ENCODE data around the gene E4F1. TPM values are rescaled to one million over a fixed set of nuclear protein-coding genes. Genes with fewer than 3 reads are reported as not detected.
A peak's percentile ranks its signal among the peaks of the same experiment; 100 is the strongest.
"Not testable (repeated sequence)": the region's sequence is repeated elsewhere in the genome, so short reads cannot be mapped to it uniquely, and the experiment has no call there.

Gene E4F1
- total RNA-seq, 2 experiments from 2014 or later: 33.8 to 34.3 TPM

DNA sequence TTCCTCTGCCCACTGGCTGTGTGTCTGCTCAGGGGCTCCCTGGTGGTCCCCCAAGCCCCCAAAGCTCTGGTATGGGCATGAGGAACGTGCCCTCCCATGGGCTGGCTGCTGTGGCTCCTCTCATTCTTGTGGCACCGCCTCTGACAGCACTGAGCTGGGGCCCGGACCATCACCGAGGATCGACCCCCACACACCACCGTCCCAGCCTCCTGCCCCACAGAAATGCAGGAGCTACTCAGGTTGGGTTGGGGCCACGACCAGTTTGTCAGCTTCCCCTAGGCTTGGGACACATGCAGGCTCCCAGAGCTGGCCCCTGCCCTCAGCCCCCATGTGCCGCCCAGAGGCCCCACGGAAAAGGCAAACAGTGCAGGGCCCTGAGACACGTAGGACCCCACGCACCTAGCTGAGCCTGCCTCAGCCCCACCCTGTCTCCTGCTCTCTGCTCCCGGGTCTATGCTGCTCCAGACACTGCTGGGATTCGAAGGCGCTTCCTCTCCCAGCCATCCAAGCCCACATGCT is 23.7 kb upstream of the E4F1 start:
- H3K27me3 Mint-ChIP-seq (ENCODE audit: low read depth): peaks cover 42% of the 10 kb centered on the region
- no peak for ATAC-seq
- POLR2A ChIA-PET: interaction anchor here (1.2 kb wide), 1 partner anchor 15 kb away, joined by 3 read pairs; the partner anchor contains the start of gene PGP
- DNase-seq: no peak
- no peaks in the 10 kb centered on the region for H3K9me3 Mint-ChIP-seq (ENCODE audit: insufficient read depth)
- H3K4me3 Mint-ChIP-seq: no peak overlapping the region
- no peak overlapping the region for H3K27ac Mint-ChIP-seq
- CTCF ChIA-PET: no interaction called here
- no peaks in the 10 kb centered on the region for H3K36me3 Mint-ChIP-seq (ENCODE audit: low read depth)
- H3K4me1 Mint-ChIP-seq (ENCODE audit: low read depth): peaks cover 7% of the 10 kb centered on the region

DNA sequence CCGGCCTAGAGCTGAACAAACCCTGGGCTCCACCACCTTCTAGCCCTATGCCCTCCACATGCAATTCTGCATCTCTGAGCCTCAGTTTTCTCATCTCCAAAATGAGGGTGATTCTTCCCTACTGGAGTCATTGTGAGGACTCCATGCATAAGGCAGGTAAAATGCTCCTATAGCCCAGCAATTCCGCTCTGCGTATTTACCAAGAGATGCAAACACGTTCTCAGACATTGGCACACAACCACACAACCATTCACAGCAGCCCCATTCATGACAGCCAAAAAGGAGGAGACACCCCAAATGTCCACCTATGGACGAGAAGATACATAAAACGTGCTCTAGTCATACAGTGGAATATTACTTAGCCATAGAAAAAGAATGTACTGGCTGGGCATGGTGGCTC is 23.1 kb upstream of the E4F1 start:
- ATAC-seq (no peak), DNase-seq (no peak)
- Mint-ChIP-seq H3K4me3 (no peak overlapping the region), H3K27ac (no peak overlapping the region), H3K9me3 (ENCODE audit: insufficient read depth) (no peaks in the 10 kb centered on the region), H3K36me3 (ENCODE audit: low read depth) (no peaks in the 10 kb centered on the region), H3K27me3 (ENCODE audit: low read depth) (peaks cover 37% of the 10 kb centered on the region), H3K4me1 (ENCODE audit: low read depth) (peaks cover 7% of the 10 kb centered on the region)
- ChIA-PET POLR2A (interaction anchor here (1.2 kb wide), 1 partner anchor 14 kb away, joined by 3 read pairs; the partner anchor contains the start of gene PGP), CTCF (no interaction called here)

DNA sequence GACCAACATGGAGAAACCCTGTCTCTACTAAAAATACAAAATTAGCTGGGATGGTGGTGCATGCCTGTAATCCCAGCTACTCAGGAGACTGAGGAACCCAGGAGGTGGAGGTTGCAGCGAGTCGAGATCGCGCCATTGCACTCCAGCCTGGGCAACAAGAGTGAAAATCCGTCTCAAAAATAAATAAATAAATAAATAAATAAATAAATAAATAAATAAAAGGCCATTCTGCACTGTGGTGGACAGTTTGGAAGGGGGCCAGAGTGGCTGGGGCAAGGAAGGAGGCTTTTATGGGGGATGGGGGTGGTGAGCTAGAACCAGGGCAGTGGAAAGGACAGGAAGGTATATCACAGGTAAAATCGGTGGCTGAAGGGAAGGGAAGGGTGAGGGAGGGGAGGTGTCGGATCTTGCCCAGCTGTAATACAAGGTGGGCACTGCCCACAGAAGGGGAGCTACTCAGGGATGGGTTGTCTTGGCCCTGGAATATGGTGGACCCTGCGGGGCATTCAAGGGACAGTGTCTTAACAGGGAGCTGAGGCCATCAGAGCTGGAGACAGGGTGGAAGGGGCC is 20.2 kb upstream of the E4F1 start:
- ChIA-PET CTCF (interaction anchor here (1.0 kb wide), 1 partner anchor 8 kb away, joined by 3 read pairs; no protein-coding TSS in a partner anchor), POLR2A (interaction anchor here (1.0 kb wide), 1 partner anchor 48 kb away, joined by 3 read pairs; the partner anchor contains the start of gene TRAF7)
- Mint-ChIP-seq H3K27me3 (ENCODE audit: low read depth) (peaks cover 20% of the 10 kb centered on the region), H3K4me3 (peak overlapping the region; percentile 2), H3K36me3 (ENCODE audit: low read depth) (peaks cover 15% of the 10 kb centered on the region), H3K4me1 (ENCODE audit: low read depth) (peaks cover 24% of the 10 kb centered on the region)
- DNase-seq; H3K27ac Mint-ChIP-seq; H3K9me3 Mint-ChIP-seq (ENCODE audit: insufficient read depth); ATAC-seq: not testable (repeated sequence)

DNA sequence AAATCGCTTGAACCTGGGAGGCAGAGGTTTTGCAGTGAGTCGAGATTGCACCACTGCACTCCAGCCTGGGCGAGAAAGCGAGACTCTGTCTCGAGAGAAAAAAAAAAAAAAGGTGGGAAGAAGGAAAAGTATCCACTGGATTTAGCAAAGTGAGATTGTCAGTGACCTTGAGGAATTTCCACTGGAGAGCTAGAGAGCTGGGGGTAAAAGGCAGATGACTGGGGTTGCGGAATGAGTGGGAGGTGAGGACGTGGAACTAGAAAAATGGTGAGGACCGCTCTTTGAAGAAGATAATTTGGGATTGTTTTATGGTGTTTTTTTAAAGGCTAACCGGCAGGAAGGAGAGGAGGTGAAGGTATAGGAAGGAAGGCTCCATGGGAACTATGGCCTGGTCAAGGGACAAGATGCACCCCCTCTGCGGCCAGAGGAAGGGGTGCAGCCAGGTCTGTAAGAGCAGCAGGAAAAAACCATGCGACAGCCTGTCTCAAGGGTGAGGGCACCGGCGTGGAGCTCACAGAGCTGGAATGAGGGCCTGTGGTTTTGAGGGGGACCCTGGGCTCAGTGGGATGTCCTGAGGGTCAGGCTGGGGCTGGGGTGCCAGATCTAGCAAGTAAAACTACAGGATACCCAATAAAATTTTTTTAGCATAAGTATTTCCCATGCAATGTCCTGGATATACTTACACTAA is 18.8 kb upstream of the E4F1 start:
- no peak for DNase-seq
- no peak for ATAC-seq
- CTCF ChIA-PET: interaction anchor here (2.1 kb wide), 1 partner anchor 10 kb away, joined by 6 read pairs; the partner anchor contains the start of gene PGP

DNA sequence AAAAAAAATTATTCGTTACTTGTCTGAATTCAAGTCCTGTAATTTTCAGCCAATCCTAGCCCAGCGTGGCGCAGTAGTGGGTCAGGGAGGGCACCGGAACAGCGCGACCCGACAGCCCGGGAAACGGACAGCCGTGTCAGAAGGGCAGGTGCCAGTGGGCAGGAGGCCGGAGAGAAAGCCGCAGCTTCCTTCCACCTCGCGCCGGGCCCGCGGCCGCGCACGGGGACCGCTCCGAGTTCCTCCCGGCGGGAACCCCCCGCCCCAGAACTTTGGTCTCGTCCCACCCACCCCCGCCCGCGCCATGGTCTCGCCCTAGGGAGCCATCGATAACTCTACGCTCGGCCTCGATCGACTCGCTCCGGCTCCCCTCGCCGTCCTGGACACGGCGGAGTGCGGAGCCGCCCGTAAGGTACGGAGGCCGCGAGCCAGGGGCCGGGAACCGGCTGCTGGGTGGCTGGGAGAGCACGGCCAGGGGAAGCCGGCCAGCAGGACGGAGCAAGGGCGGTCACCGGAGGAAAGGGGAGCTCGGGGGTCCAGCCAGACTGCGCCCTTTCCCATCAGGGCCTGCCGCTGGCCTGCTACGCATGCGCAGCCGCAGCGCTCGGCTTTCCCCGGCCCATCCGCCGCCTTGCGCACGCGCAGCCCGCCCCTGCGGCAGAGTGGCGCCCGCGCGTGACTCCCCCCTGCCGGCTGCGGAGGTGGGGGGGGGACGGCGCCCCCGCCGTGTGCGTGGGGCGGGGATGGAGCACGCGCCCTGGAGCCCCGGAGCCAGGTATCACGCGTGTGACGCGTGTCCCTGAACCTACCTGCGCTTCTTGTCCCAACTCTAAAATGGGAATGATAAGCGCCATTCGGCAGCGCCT is 18.1 kb upstream of the E4F1 start, which contains the start of gene MLST8:
Gene MLST8 (plus strand): TSS at position 351 of the 863 bp plus-strand sequence. CDS start 632 bp downstream, outside the sequence.
- peak; percentile 79 for ATAC-seq
- Mint-ChIP-seq H3K4me3 (peak within 1 kb of the TSS; percentile 86), H3K27me3 (ENCODE audit: low read depth) (peaks cover 9% of the 10 kb centered on the region), H3K27ac (peak within 1 kb of the TSS; percentile 85), H3K36me3 (ENCODE audit: low read depth) (peaks cover 17% of the 10 kb centered on the region), H3K4me1 (ENCODE audit: low read depth) (peaks cover 24% of the 10 kb centered on the region), H3K9me3 (ENCODE audit: insufficient read depth) (no peaks in the 10 kb centered on the region)
- peak; percentile 90 for DNase-seq
- ChIA-PET CTCF (interaction anchor here (1.1 to 2.1 kb wide), 3 partner anchors 9 to 50 kb away, joined by 3 to 6 read pairs (median 5); partner anchors contain the start of genes ECI1, PGP and TRAF7), POLR2A (interaction anchor here (0.7 to 2.0 kb wide), 5 partner anchors 9 to 240 kb away, joined by 3 to 9 read pairs (median 4); partner anchors contain the start of genes ECI1, PGP, RPS2 and TRAF7)

More for the DNA sequence above, 18.8 kb upstream of the E4F1 start:
- no peaks in the 10 kb centered on the region for H3K9me3 Mint-ChIP-seq (ENCODE audit: insufficient read depth)
- peak overlapping the region; percentile 81 for H3K27ac Mint-ChIP-seq
- peaks cover 10% of the 10 kb centered on the region for H3K27me3 Mint-ChIP-seq (ENCODE audit: low read depth)
- peaks cover 16% of the 10 kb centered on the region for H3K36me3 Mint-ChIP-seq (ENCODE audit: low read depth)
- peaks cover 24% of the 10 kb centered on the region for H3K4me1 Mint-ChIP-seq (ENCODE audit: low read depth)
- POLR2A ChIA-PET: interaction anchor here (0.7 to 1.6 kb wide), 4 partner anchors 10 to 240 kb away, joined by 3 to 4 read pairs (median 3); partner anchors contain the start of genes ECI1, PGP and RPS2
- peak overlapping the region; percentile 78 for H3K4me3 Mint-ChIP-seq

DNA sequence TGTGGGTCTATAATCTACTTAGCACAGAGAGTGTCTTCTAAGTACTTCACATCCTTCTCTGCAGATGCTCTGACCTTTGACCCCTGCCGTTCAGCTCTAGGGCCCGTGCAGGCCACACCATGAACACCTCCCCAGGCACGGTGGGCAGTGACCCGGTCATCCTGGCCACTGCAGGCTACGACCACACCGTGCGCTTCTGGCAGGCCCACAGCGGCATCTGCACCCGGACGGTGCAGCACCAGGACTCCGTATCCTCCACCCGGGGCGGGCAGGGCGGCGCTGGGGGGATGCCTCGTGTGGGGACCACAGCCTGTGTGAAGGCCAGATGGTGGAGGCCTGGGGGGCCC is 17.5 kb upstream of the E4F1 start:
- POLR2A ChIA-PET: interaction anchor here (0.5 to 2.0 kb wide), 6 partner anchors 8 to 262 kb away, joined by 3 to 9 read pairs (median 4); partner anchors contain the start of genes ECI1, PGP, RPS2 and TRAF7
- no peak for DNase-seq
- H3K36me3 Mint-ChIP-seq (ENCODE audit: low read depth): peaks cover 18% of the 10 kb centered on the region
- no peaks in the 10 kb centered on the region for H3K9me3 Mint-ChIP-seq (ENCODE audit: insufficient read depth)
- H3K4me3 Mint-ChIP-seq: peak overlapping the region; percentile 86
- peaks cover 24% of the 10 kb centered on the region for H3K4me1 Mint-ChIP-seq (ENCODE audit: low read depth)
- H3K27ac Mint-ChIP-seq: peak overlapping the region; percentile 84
- peaks cover 5% of the 10 kb centered on the region for H3K27me3 Mint-ChIP-seq (ENCODE audit: low read depth)
- peak; percentile 12 for ATAC-seq
- CTCF ChIA-PET: interaction anchor here (1.1 to 2.1 kb wide), 3 partner anchors 9 to 51 kb away, joined by 3 to 6 read pairs (median 5); partner anchors contain the start of genes ECI1, PGP and TRAF7

DNA sequence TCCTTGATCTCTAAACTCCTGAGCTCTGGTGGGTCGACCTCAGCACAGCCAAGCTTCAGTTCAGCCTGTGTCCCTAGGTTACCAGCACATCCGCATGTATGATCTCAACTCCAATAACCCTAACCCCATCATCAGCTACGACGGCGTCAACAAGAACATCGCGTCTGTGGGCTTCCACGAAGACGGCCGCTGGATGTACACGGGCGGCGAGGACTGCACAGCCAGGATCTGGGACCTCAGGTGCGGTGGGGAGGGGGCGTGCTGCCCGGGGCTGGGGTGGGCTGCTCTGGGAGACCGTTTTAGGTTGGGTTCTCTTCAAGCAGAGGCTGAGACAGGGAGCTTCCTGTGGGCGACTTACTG is 17.0 kb upstream of the E4F1 start:
- Mint-ChIP-seq H3K4me1 (ENCODE audit: low read depth) (peaks cover 25% of the 10 kb centered on the region), H3K4me3 (peak overlapping the region; percentile 86), H3K27ac (peak overlapping the region; percentile 84), H3K36me3 (ENCODE audit: low read depth) (peaks cover 18% of the 10 kb centered on the region), H3K27me3 (ENCODE audit: low read depth) (peaks cover 5% of the 10 kb centered on the region), H3K9me3 (ENCODE audit: insufficient read depth) (no peaks in the 10 kb centered on the region)
- ATAC-seq (no peak), DNase-seq (no peak)
- ChIA-PET POLR2A (interaction anchor here (0.5 to 2.0 kb wide), 3 partner anchors 52 to 262 kb away, joined by 3 to 9 read pairs (median 3); partner anchors contain the start of gene TRAF7), CTCF (interaction anchor here (1.4 to 2.1 kb wide), 2 partner anchors 8 to 51 kb away, joined by 3 to 6 read pairs; partner anchors contain the start of genes PGP and TRAF7)

DNA sequence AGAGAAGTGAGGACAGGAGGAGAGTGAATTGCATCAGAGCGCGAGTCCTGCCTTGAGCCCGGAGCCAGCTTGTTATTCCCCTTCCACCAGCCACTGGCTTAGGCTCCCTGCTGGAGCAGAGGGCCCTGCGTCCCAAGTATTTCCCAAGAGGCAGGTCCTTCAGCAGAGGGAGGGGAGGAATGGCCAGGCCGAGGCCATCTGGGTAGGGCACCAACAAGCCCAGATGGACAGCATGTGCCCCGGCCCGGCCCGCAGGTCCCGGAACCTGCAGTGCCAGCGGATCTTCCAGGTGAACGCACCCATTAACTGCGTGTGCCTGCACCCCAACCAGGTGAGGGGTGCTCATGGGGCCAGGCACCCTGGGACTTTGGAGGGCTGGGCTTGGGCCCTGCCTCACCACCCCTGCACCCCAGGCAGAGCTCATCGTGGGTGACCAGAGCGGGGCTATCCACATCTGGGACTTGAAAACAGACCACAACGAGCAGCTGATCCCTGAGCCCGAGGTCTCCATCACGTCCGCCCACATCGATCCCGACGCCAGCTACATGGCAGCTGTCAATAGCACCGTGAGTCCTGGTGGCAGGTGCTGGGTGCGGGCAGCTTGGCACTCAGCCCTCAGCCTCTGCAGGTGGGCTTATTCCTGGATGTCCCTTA is 16.5 kb upstream of the E4F1 start:
- CTCF ChIA-PET: interaction anchor here (1.4 to 2.1 kb wide), 2 partner anchors 8 to 51 kb away, joined by 3 to 6 read pairs; partner anchors contain the start of genes PGP and TRAF7
- H3K4me3 Mint-ChIP-seq: peak overlapping the region; percentile 86
- POLR2A ChIA-PET: interaction anchor here (0.5 to 2.0 kb wide), 4 partner anchors 52 to 307 kb away, joined by 3 to 9 read pairs (median 3); partner anchors contain the start of gene TRAF7

DNA sequence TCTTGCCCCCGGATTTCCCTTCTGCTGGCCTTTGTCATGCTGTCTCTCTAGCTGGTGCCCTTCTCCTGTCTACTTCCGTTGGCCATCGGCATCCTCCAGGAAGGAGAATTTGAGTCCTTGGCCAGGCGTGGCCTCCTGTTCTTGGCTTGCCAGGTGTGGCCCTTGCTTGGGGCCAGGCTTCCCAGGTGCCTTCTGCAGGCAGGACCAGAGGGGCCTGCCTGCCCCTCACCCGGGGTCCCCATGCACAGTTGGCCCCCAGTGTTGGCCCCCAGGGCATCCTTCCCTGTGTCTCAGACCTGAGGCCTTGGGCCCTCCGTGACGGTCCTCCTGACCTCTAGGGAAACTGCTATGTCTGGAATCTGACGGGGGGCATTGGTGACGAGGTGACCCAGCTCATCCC is 15.5 kb upstream of the E4F1 start:
- POLR2A ChIA-PET: interaction anchor here (1.5 kb wide), 1 partner anchor 307 kb away, joined by 3 read pairs; no protein-coding TSS in a partner anchor
- peak overlapping the region; percentile 26 for H3K27ac Mint-ChIP-seq

More for the DNA sequence above, 16.5 kb upstream of the E4F1 start:
- peak overlapping the region; percentile 84 for H3K27ac Mint-ChIP-seq
- H3K36me3 Mint-ChIP-seq (ENCODE audit: low read depth): peaks cover 21% of the 10 kb centered on the region
- peaks cover 5% of the 10 kb centered on the region for H3K27me3 Mint-ChIP-seq (ENCODE audit: low read depth)
- DNase-seq (no peak), ATAC-seq (no peak)
- peaks cover 30% of the 10 kb centered on the region for H3K4me1 Mint-ChIP-seq (ENCODE audit: low read depth)
- no peaks in the 10 kb centered on the region for H3K9me3 Mint-ChIP-seq (ENCODE audit: insufficient read depth)

DNA sequence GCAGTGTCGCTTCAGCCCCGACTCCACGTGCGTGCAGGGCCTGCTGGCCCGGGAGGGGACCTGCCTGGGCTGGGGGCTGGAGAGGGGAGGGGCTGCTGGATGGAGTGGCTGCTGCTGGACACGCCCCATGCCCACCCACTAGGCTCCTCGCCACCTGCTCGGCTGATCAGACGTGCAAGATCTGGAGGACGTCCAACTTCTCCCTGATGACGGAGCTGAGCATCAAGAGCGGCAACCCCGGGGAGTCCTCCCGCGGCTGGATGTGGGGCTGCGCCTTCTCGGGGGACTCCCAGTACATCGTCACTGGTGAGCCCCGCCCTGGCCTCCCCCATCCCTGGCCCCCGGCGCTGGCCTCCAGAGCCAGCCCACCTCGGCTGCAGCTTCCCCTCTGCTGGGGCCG is 15.1 kb upstream of the E4F1 start:
- Mint-ChIP-seq H3K4me3 (no peak overlapping the region), H3K4me1 (ENCODE audit: low read depth) (peaks cover 41% of the 10 kb centered on the region), H3K36me3 (ENCODE audit: low read depth) (peaks cover 31% of the 10 kb centered on the region), H3K27ac (no peak overlapping the region), H3K9me3 (ENCODE audit: insufficient read depth) (no peaks in the 10 kb centered on the region), H3K27me3 (ENCODE audit: low read depth) (no peaks in the 10 kb centered on the region)
- ATAC-seq (no peak), DNase-seq (no peak)
- ChIA-PET POLR2A (interaction anchor here (1.5 kb wide), 1 partner anchor 306 kb away, joined by 3 read pairs; no protein-coding TSS in a partner anchor), CTCF (no interaction called here)

More for the DNA sequence above, 15.5 kb upstream of the E4F1 start:
- Mint-ChIP-seq H3K27me3 (ENCODE audit: low read depth) (no peaks in the 10 kb centered on the region), H3K36me3 (ENCODE audit: low read depth) (peaks cover 28% of the 10 kb centered on the region), H3K4me3 (peak overlapping the region; percentile 86), H3K4me1 (ENCODE audit: low read depth) (peaks cover 37% of the 10 kb centered on the region), H3K9me3 (ENCODE audit: insufficient read depth) (no peaks in the 10 kb centered on the region)
- DNase-seq (no peak), ATAC-seq (no peak)
- CTCF ChIA-PET: no interaction called here
